GM12878 (cell line): ENCODE results near the gene S100A14.

ENCODE experiments used
- BRCA1 ChIP-seq: IDR thresholded peaks from 2 replicates; pipeline ENCODE4 v1.6.1; 2011; ENCODE audit warnings: low read depth, low read length, improper control_type of control experiment
- CHD2 ChIP-seq: IDR thresholded peaks from 2 replicates; pipeline ENCODE4 v1.6.1; 2011; ENCODE audit warnings: low read depth, low read length, improper control_type of control experiment, borderline replicate concordance
- DPF2 ChIP-seq: fragments of 450-650 bp; IDR thresholded peaks from 2 replicates; pipeline ENCODE4 v1.6.1; 2017; ENCODE audit warnings: mild to moderate bottlenecking
- GABPA ChIP-seq: IDR thresholded peaks from 2 replicates; pipeline ENCODE4 v1.6.1; 2014; ENCODE audit warnings: antibody characterized with exemption, low read depth, mild to moderate bottlenecking, inconsistent platforms
- IKZF1 ChIP-seq: fragments of 450-650 bp; conservative IDR thresholded peaks from 2 replicates; pipeline ENCODE4 v1.6.1; 2017; ENCODE audit warnings: antibody characterized with exemption, mild to moderate bottlenecking
- MEF2A ChIP-seq: IDR thresholded peaks from 2 replicates; pipeline ENCODE4 v1.6.1; 2011; ENCODE audit warnings: low read depth, mild to moderate bottlenecking, low read length, moderate library complexity; ENCODE audit not compliant: insufficient read depth
- NKRF ChIP-seq: fragments of 450-650 bp; conservative IDR thresholded peaks from 2 replicates; pipeline ENCODE4 v1.6.1; 2017; ENCODE audit warnings: mild to moderate bottlenecking, moderate library complexity
- PAX8 ChIP-seq: fragments of 450-650 bp; IDR thresholded peaks from 2 replicates; pipeline ENCODE4 v1.6.1; 2017; ENCODE audit warnings: mild to moderate bottlenecking, moderate library complexity
- POLR2A ChIP-seq: IDR thresholded peaks from 2 replicates; pipeline ENCODE4 v1.6.1; 2011; ENCODE audit warnings: low read depth, mild to moderate bottlenecking, low read length
- SP1 ChIP-seq: IDR thresholded peaks from one replicate; pipeline ENCODE4 v1.6.1; 2011; ENCODE audit warnings: low read depth, low read length
- TCF12 ChIP-seq: IDR thresholded peaks from 2 replicates; pipeline ENCODE4 v1.6.1; 2011; ENCODE audit warnings: low read depth, mild to moderate bottlenecking, low read length
- ZNF384 ChIP-seq: IDR thresholded peaks from 2 replicates; pipeline ENCODE4 v1.6.1; 2012; ENCODE audit warnings: low read depth, mild to moderate bottlenecking, low read length, improper control_type of control experiment, borderline replicate concordance
- TF ChIP-seq, protein P1 (sequence below): IDR thresholded peaks from 2 replicates; pipeline ENCODE4 v1.6.1; 2012; ENCODE audit warnings: low read length, inconsistent platforms
- TF ChIP-seq, protein P2 (sequence below), 3 experiments: IDR thresholded peaks in 2 of 3; conservative IDR thresholded peaks in 1 of 3; 2 replicates each; pipeline ENCODE4 v1.5.1; 2011; ENCODE audit warnings: low read depth in 3 of 3, low read length in 3 of 3, mild to moderate bottlenecking in 3 of 3, control low read depth in 2 of 3, moderate library complexity in 2 of 3, inconsistent platforms in 1 of 3, mixed read lengths in 1 of 3; ENCODE audit not compliant: control insufficient read depth in 2 of 3, insufficient read depth in 1 of 3; ENCODE audit errors: extremely low read depth in 1 of 3

- TF ChIP-seq POLR2A: no peak
- TF ChIP-seq IKZF1: no peak
- no peak for TF ChIP-seq DPF2
- no peak for TF ChIP-seq PAX8
- no peak for TF ChIP-seq MEF2A
- TF ChIP-seq ZNF384: no peak
- TF ChIP-seq, protein P1, sequence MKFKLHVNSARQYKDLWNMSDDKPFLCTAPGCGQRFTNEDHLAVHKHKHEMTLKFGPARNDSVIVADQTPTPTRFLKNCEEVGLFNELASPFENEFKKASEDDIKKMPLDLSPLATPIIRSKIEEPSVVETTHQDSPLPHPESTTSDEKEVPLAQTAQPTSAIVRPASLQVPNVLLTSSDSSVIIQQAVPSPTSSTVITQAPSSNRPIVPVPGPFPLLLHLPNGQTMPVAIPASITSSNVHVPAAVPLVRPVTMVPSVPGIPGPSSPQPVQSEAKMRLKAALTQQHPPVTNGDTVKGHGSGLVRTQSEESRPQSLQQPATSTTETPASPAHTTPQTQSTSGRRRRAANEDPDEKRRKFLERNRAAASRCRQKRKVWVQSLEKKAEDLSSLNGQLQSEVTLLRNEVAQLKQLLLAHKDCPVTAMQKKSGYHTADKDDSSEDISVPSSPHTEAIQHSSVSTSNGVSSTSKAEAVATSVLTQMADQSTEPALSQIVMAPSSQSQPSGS: no peak
- TF ChIP-seq CHD2: no peak
- no peak for TF ChIP-seq SP1
- no peak for TF ChIP-seq TCF12
- TF ChIP-seq BRCA1: no peak
- TF ChIP-seq NKRF: no peak
- TF ChIP-seq, protein P2, sequence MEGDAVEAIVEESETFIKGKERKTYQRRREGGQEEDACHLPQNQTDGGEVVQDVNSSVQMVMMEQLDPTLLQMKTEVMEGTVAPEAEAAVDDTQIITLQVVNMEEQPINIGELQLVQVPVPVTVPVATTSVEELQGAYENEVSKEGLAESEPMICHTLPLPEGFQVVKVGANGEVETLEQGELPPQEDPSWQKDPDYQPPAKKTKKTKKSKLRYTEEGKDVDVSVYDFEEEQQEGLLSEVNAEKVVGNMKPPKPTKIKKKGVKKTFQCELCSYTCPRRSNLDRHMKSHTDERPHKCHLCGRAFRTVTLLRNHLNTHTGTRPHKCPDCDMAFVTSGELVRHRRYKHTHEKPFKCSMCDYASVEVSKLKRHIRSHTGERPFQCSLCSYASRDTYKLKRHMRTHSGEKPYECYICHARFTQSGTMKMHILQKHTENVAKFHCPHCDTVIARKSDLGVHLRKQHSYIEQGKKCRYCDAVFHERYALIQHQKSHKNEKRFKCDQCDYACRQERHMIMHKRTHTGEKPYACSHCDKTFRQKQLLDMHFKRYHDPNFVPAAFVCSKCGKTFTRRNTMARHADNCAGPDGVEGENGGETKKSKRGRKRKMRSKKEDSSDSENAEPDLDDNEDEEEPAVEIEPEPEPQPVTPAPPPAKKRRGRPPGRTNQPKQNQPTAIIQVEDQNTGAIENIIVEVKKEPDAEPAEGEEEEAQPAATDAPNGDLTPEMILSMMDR (IDR thresholded peaks at IDR 0.05 in 2 of 3, conservative IDR thresholded peaks at IDR 0.05 in 1 of 3; ENCODE audit: control insufficient read depth in 2 of 3, extremely low read depth in 1 of 3, insufficient read depth in 1 of 3, low read depth in 3 of 3, low read length in 3 of 3): no peak
- TF ChIP-seq GABPA: no peak
Measured at GRCh38 chr1:153583976-153584375, 32.1 kb downstream of the S100A14 start.
